Transverse colon (tissue), 3 donors: ENCODE measurements around the gene CFAP20DC.

Experiments used
- POLR2A ChIP-seq: fragments of 450-650 bp; IDR thresholded peaks from one replicate; pipeline ENCODE4 v1.6.1; 2016; ENCODE audit warnings: antibody characterized with exemption, mild to moderate bottlenecking, moderate library complexity
- TF ChIP-seq, protein P1 (sequence below), 5 experiments: fragments of 200-600 bp in 3 of 5; fragments of 450-650 bp in 2 of 5; sonication (generic) in 3 of 5; IDR thresholded peaks; 1 replicate in 2 of 5; 2 replicates in 3 of 5; pipeline ENCODE4 v1.5.1; 2016 to 2017; ENCODE audit warnings: antibody characterized with exemption in 5 of 5, inconsistent platforms in 3 of 5, mild to moderate bottlenecking in 2 of 5, moderate library complexity in 1 of 5

GRCh38 chr3:58965865-58966264, 84.0 kb downstream of the CFAP20DC start:
- TF ChIP-seq, protein P1, sequence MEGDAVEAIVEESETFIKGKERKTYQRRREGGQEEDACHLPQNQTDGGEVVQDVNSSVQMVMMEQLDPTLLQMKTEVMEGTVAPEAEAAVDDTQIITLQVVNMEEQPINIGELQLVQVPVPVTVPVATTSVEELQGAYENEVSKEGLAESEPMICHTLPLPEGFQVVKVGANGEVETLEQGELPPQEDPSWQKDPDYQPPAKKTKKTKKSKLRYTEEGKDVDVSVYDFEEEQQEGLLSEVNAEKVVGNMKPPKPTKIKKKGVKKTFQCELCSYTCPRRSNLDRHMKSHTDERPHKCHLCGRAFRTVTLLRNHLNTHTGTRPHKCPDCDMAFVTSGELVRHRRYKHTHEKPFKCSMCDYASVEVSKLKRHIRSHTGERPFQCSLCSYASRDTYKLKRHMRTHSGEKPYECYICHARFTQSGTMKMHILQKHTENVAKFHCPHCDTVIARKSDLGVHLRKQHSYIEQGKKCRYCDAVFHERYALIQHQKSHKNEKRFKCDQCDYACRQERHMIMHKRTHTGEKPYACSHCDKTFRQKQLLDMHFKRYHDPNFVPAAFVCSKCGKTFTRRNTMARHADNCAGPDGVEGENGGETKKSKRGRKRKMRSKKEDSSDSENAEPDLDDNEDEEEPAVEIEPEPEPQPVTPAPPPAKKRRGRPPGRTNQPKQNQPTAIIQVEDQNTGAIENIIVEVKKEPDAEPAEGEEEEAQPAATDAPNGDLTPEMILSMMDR (IDR thresholded peaks at IDR 0.05): no peak
- no peak for TF ChIP-seq POLR2A
